ENCODE results near the gene NPR1.
A peak's percentile ranks its signal among the peaks of the same experiment; 100 is the strongest.
"Not testable (repeated sequence)": the region's sequence is repeated elsewhere in the genome, so short reads cannot be mapped to it uniquely, and the experiment has no call there.

NPR1 gene

GRCh38 chr1:153669606-153670005, 8.9 kb upstream of the NPR1 start:
- no peak for DNase-seq (ENCODE audit: low read depth)
- H3K9me3 ChIP-seq (ENCODE audit: control insufficient read depth, low read length): no peaks in the 10 kb centered on the region
- H3K9ac ChIP-seq (ENCODE audit: low read length): peak overlapping the region; percentile 95
- peaks cover 45% of the 10 kb centered on the region for H3K36me3 ChIP-seq (ENCODE audit: control insufficient read depth, insufficient read depth, low read length, severe bottlenecking)
- H3K4me1 ChIP-seq (ENCODE audit: control insufficient read depth, insufficient read depth, low read length): peaks cover 19% of the 10 kb centered on the region
- peak overlapping the region; percentile 98 for H3K4me3 ChIP-seq (ENCODE audit: low read length)
- H3K27me3 ChIP-seq (replicated peaks; ENCODE audit: control insufficient read depth, insufficient read depth, low read length): no peaks in the 10 kb centered on the region

GRCh38 chr1:153670257-153670858, 8.1 kb upstream of the NPR1 start:
- Histone ChIP-seq H3K36me3 (ENCODE audit: control insufficient read depth, insufficient read depth, low read length, severe bottlenecking) (peaks cover 38% of the 10 kb centered on the region), H3K9me3 (ENCODE audit: control insufficient read depth, low read length) (no peaks in the 10 kb centered on the region), H3K4me1 (ENCODE audit: control insufficient read depth, insufficient read depth, low read length) (peaks cover 19% of the 10 kb centered on the region), H3K4me3 (ENCODE audit: low read length) (peak overlapping the region; percentile 98), H3K9ac (ENCODE audit: low read length) (peak overlapping the region; percentile 95), H3K27me3 (replicated peaks; ENCODE audit: control insufficient read depth, insufficient read depth, low read length) (no peaks in the 10 kb centered on the region)
- no peak for DNase-seq (ENCODE audit: low read depth)

GRCh38 chr1:153670859-153671627, 7.4 kb upstream of the NPR1 start, which contains the start of gene ILF2:
TSS of gene ILF2 (minus strand) at chr1:153670993. CDS start at chr1:153670922, 71 bp downstream.
- H3K9me3 ChIP-seq (ENCODE audit: control insufficient read depth, low read length): no peaks in the 10 kb centered on the region

GRCh38 chr1:153671628-153672353, 6.7 kb upstream of the NPR1 start:
- peak overlapping the region; percentile 78 for H3K4me3 ChIP-seq (ENCODE audit: low read length)
- not testable (repeated sequence) for DNase-seq (ENCODE audit: low read depth); H3K27me3 ChIP-seq (replicated peaks; ENCODE audit: control insufficient read depth, insufficient read depth, low read length); H3K9me3 ChIP-seq (ENCODE audit: control insufficient read depth, low read length)
- peaks cover 23% of the 10 kb centered on the region for H3K36me3 ChIP-seq (ENCODE audit: control insufficient read depth, insufficient read depth, low read length, severe bottlenecking)
- H3K4me1 ChIP-seq (ENCODE audit: control insufficient read depth, insufficient read depth, low read length): peaks cover 19% of the 10 kb centered on the region
- peak overlapping the region; percentile 68 for H3K9ac ChIP-seq (ENCODE audit: low read length)

More at GRCh38 chr1:153670859-153671627, 7.4 kb upstream of the NPR1 start, which contains the start of gene ILF2:
- Histone ChIP-seq H3K4me1 (ENCODE audit: control insufficient read depth, insufficient read depth, low read length) (peaks cover 19% of the 10 kb centered on the region), H3K4me3 (ENCODE audit: low read length) (peak within 1 kb of the TSS; percentile 98), H3K36me3 (ENCODE audit: control insufficient read depth, insufficient read depth, low read length, severe bottlenecking) (peaks cover 31% of the 10 kb centered on the region), H3K9ac (ENCODE audit: low read length) (peak within 1 kb of the TSS; percentile 95), H3K27me3 (replicated peaks; ENCODE audit: control insufficient read depth, insufficient read depth, low read length) (no peaks in the 10 kb centered on the region)
- peak; percentile 99 for DNase-seq (ENCODE audit: low read depth)

GRCh38 chr1:153673511-153673910, 5.0 kb upstream of the NPR1 start:
- Histone ChIP-seq H3K36me3 (ENCODE audit: control insufficient read depth, insufficient read depth, low read length, severe bottlenecking) (peaks cover 6% of the 10 kb centered on the region), H3K4me1 (ENCODE audit: control insufficient read depth, insufficient read depth, low read length) (peaks cover 28% of the 10 kb centered on the region), H3K4me3 (ENCODE audit: low read length) (no peak overlapping the region), H3K9ac (ENCODE audit: low read length) (no peak overlapping the region), H3K27me3 (replicated peaks; ENCODE audit: control insufficient read depth, insufficient read depth, low read length) (no peaks in the 10 kb centered on the region), H3K9me3 (ENCODE audit: control insufficient read depth, low read length) (no peaks in the 10 kb centered on the region)
- no peak for DNase-seq (ENCODE audit: low read depth)

GRCh38 chr1:153677718-153678518, 570 bp upstream of the NPR1 start:
- no peaks in the 10 kb centered on the region for H3K27me3 ChIP-seq (replicated peaks; ENCODE audit: control insufficient read depth, insufficient read depth, low read length)
- H3K9me3 ChIP-seq (ENCODE audit: control insufficient read depth, low read length): no peaks in the 10 kb centered on the region
- DNase-seq (ENCODE audit: low read depth): peak; percentile 79
- peak overlapping the region; percentile 83 for H3K4me3 ChIP-seq (ENCODE audit: low read length)
- H3K4me1 ChIP-seq (ENCODE audit: control insufficient read depth, insufficient read depth, low read length): peaks cover 19% of the 10 kb centered on the region
- H3K9ac ChIP-seq (ENCODE audit: low read length): peak overlapping the region; percentile 86
- H3K36me3 ChIP-seq (ENCODE audit: control insufficient read depth, insufficient read depth, low read length, severe bottlenecking): peaks cover 20% of the 10 kb centered on the region

GRCh38 chr1:153679337-153680119, 1.0 kb downstream of the NPR1 start:
- no peaks in the 10 kb centered on the region for H3K9me3 ChIP-seq (ENCODE audit: control insufficient read depth, low read length)
- H3K36me3 ChIP-seq (ENCODE audit: control insufficient read depth, insufficient read depth, low read length, severe bottlenecking): peaks cover 32% of the 10 kb centered on the region
- H3K4me3 ChIP-seq (ENCODE audit: low read length): peak overlapping the region; percentile 83
- peak overlapping the region; percentile 86 for H3K9ac ChIP-seq (ENCODE audit: low read length)
- DNase-seq (ENCODE audit: low read depth): peak; percentile 31
- H3K4me1 ChIP-seq (ENCODE audit: control insufficient read depth, insufficient read depth, low read length): peaks cover 22% of the 10 kb centered on the region
- no peaks in the 10 kb centered on the region for H3K27me3 ChIP-seq (replicated peaks; ENCODE audit: control insufficient read depth, insufficient read depth, low read length)

GRCh38 chr1:153680120-153680403, 1.6 kb downstream of the NPR1 start:
- H3K36me3 ChIP-seq (ENCODE audit: control insufficient read depth, insufficient read depth, low read length, severe bottlenecking): peaks cover 37% of the 10 kb centered on the region
- peaks cover 22% of the 10 kb centered on the region for H3K4me1 ChIP-seq (ENCODE audit: control insufficient read depth, insufficient read depth, low read length)
- H3K27me3 ChIP-seq (replicated peaks; ENCODE audit: control insufficient read depth, insufficient read depth, low read length): no peaks in the 10 kb centered on the region
- DNase-seq (ENCODE audit: low read depth): no peak
- H3K4me3 ChIP-seq (ENCODE audit: low read length): peak overlapping the region; percentile 83
- H3K9ac ChIP-seq (ENCODE audit: low read length): peak overlapping the region; percentile 86
- no peaks in the 10 kb centered on the region for H3K9me3 ChIP-seq (ENCODE audit: control insufficient read depth, low read length)

GRCh38 chr1:153682730-153683129, 4.2 kb downstream of the NPR1 start:
- Histone ChIP-seq H3K27me3 (replicated peaks; ENCODE audit: control insufficient read depth, insufficient read depth, low read length) (no peaks in the 10 kb centered on the region), H3K4me1 (ENCODE audit: control insufficient read depth, insufficient read depth, low read length) (peaks cover 17% of the 10 kb centered on the region), H3K9me3 (ENCODE audit: control insufficient read depth, low read length) (no peaks in the 10 kb centered on the region), H3K36me3 (ENCODE audit: control insufficient read depth, insufficient read depth, low read length, severe bottlenecking) (peaks cover 63% of the 10 kb centered on the region), H3K9ac (ENCODE audit: low read length) (no peak overlapping the region), H3K4me3 (ENCODE audit: low read length) (no peak overlapping the region)
- DNase-seq (ENCODE audit: low read depth): no peak

GRCh38 chr1:153683854-153684253, 5.4 kb downstream of the NPR1 start:
- Histone ChIP-seq H3K4me1 (ENCODE audit: control insufficient read depth, insufficient read depth, low read length) (peaks cover 12% of the 10 kb centered on the region), H3K4me3 (ENCODE audit: low read length) (no peak overlapping the region), H3K36me3 (ENCODE audit: control insufficient read depth, insufficient read depth, low read length, severe bottlenecking) (peaks cover 74% of the 10 kb centered on the region), H3K9ac (ENCODE audit: low read length) (no peak overlapping the region), H3K9me3 (ENCODE audit: control insufficient read depth, low read length) (no peaks in the 10 kb centered on the region), H3K27me3 (replicated peaks; ENCODE audit: control insufficient read depth, insufficient read depth, low read length) (no peaks in the 10 kb centered on the region)
- peak; percentile 19 for DNase-seq (ENCODE audit: low read depth)
